Ascending aorta (tissue), 2 donors: ENCODE data around the gene NUAK1. TPM values are rescaled to one million over a fixed set of nuclear protein-coding genes. Genes with fewer than 3 reads are reported as not detected.

Source experiments
- DNase-seq, 2 donors: peaks; one replicate each; pipeline ENCODE4 v3.0.0-alpha.2; 2019; ENCODE audit warnings: low spot score in 2 of 2
- H3K27ac ChIP-seq, 2 donors: fragments of 200-600 bp; sonication (generic); one replicate each; pipeline ENCODE4 v1.5.1; 2016 to 2017; ENCODE audit warnings: mild to moderate bottlenecking in 1 of 2
- H3K27me3 ChIP-seq: fragments of 200-600 bp; sonication (generic); one replicate; pipeline ENCODE4 v1.5.1; 2017
- H3K36me3 ChIP-seq, 2 donors: fragments of 200-600 bp; sonication (generic); one replicate each; pipeline ENCODE4 v1.5.1; 2016
- H3K4me1 ChIP-seq, 2 donors: fragments of 200-600 bp; sonication (generic); one replicate each; pipeline ENCODE4 v1.5.1; 2016 to 2017; ENCODE audit warnings: mild to moderate bottlenecking in 1 of 2
- H3K4me3 ChIP-seq, 2 donors: fragments of 200-600 bp; sonication (generic); one replicate each; pipeline ENCODE4 v1.5.1; 2016 to 2017; ENCODE audit warnings: mild to moderate bottlenecking in 1 of 2
- H3K9me3 ChIP-seq, 2 donors: fragments of 200-600 bp; sonication (generic); one replicate each; pipeline ENCODE4 v1.5.1; 2016
- intact Hi-C: fragments of 100-400 bp; cut with DNase I; formaldehyde crosslinking; loops from one replicate; pipeline ENCODE4 v1.15.1; 2023
- total RNA-seq: library from RNA; depleted of rRNA; stranded (reverse); fragments of >200 nt; gene quantifications from one replicate; pipeline ENCODE4 v1.1.0, GENCODE V29; 2016
- TF ChIP-seq, protein P1 (sequence below), 3 experiments: fragments of 200-600 bp in 2 of 3; fragments of 450-650 bp in 1 of 3; sonication (generic) in 2 of 3; IDR thresholded peaks; one replicate each; pipeline ENCODE4 v1.5.1; 2016 to 2019; ENCODE audit warnings: antibody characterized with exemption in 3 of 3, mild to moderate bottlenecking in 1 of 3, moderate library complexity in 1 of 3

Gene NUAK1
- total RNA-seq, 1 donor from 2014 or later, result 29.7 TPM

DNA sequence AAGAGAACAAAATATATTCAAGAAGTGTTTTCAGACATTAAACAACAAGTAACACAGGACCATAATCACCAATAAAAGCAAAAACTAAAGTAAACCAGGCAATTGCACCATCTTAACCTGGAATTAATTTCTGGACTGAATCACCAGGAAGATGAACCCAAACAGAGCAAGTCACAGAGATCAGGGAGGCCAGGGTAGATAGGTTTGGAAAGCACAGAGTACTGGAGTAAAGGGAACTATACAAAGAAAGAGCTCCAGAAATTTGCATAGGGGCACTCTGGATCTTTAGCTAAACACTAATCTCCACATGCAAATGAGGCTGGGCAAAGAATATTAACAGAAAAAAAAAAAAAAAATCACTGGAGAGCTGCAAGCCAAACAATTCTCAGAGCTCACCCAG lies 84.7 kb downstream of the NUAK1 start:
- intact Hi-C loops, result no loop called here
- peaks cover 0 to 15% of the 10 kb centered on the region in 2 donors for H3K9me3 ChIP-seq
- TF ChIP-seq, protein P1, sequence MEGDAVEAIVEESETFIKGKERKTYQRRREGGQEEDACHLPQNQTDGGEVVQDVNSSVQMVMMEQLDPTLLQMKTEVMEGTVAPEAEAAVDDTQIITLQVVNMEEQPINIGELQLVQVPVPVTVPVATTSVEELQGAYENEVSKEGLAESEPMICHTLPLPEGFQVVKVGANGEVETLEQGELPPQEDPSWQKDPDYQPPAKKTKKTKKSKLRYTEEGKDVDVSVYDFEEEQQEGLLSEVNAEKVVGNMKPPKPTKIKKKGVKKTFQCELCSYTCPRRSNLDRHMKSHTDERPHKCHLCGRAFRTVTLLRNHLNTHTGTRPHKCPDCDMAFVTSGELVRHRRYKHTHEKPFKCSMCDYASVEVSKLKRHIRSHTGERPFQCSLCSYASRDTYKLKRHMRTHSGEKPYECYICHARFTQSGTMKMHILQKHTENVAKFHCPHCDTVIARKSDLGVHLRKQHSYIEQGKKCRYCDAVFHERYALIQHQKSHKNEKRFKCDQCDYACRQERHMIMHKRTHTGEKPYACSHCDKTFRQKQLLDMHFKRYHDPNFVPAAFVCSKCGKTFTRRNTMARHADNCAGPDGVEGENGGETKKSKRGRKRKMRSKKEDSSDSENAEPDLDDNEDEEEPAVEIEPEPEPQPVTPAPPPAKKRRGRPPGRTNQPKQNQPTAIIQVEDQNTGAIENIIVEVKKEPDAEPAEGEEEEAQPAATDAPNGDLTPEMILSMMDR (IDR thresholded peaks at IDR 0.05), result no peak
- H3K27ac ChIP-seq, result peak overlapping the region in 1 of 2 donors; percentile 54
- peaks cover 0 to 19% of the 10 kb centered on the region in 2 donors for H3K4me1 ChIP-seq
- DNase-seq, result no peak
- H3K4me3 ChIP-seq, result no peak overlapping the region
- H3K36me3 ChIP-seq, result no peaks in the 10 kb centered on the region
- no peaks in the 10 kb centered on the region for H3K27me3 ChIP-seq

DNA sequence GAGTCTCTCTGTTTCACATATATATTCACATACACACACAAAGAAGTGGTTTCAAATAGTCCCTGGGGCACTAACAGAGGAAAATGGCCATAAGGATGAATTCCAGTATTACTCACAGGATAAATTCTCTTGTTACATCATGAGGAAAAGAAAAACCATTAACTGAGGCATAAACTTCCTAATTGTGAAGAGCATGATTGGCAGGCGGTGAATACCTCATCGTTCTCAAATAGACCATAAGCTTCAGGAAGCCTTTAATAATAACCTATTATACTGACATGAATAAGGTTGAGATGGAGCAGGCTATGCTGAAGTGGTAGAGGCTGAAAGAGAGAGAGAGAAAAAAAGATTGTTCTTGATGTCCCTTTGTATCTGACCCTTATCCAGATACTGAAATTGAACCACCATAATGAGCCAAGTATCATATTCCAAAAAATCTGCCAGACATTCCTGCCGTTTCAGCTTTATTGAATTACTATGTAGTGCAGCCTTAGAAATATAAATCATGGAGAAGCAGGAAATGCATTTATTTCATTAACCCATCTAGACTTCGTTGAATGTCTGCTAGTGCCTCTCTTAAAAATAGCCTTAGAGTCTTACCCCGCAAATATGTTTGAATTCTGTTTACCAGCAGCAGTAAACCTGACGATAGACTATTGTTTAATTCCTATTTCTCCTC lies 86.8 kb downstream of the NUAK1 start:
- Histone ChIP-seq H3K4me3 (no peak overlapping the region), H3K4me1 (peaks cover 0 to 9% of the 10 kb centered on the region in 2 donors), H3K27ac (no peak overlapping the region), H3K9me3 (peaks cover 0 to 15% of the 10 kb centered on the region in 2 donors), H3K36me3 (no peaks in the 10 kb centered on the region), H3K27me3 (no peaks in the 10 kb centered on the region)
- TF ChIP-seq, protein P1 (IDR thresholded peaks at IDR 0.05), result no peak
- intact Hi-C loops, result no loop called here
- DNase-seq, result no peak

DNA sequence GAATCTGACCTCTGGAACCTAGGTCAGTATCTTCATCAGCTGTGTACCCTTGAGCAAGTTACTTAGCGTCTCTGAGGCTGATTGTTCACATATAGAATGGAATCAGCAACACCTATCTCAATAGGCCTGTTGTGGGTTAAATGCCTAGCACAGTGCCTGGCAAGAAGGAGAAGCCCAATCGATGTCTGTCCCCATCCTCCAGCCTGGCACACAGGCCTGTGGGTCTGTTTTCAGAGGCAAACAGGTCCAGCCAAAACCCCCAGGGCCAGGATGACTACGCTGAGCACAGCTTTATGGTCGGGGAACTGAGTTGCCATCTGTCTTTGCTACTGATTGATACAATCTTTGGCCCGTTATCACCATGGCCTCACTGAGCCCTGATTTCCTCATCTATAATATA lies 89.2 kb downstream of the NUAK1 start:
- H3K27me3 ChIP-seq, result no peaks in the 10 kb centered on the region
- no peak overlapping the region for H3K4me3 ChIP-seq
- DNase-seq, result no peak
- H3K27ac ChIP-seq, result no peak overlapping the region
- intact Hi-C loops, result no loop called here
- TF ChIP-seq, protein P1 (IDR thresholded peaks at IDR 0.05), result no peak
- no peaks in the 10 kb centered on the region for H3K36me3 ChIP-seq
- peaks cover 0 to 4% of the 10 kb centered on the region in 2 donors for H3K9me3 ChIP-seq
- H3K4me1 ChIP-seq, result peaks cover 0 to 9% of the 10 kb centered on the region in 2 donors

DNA sequence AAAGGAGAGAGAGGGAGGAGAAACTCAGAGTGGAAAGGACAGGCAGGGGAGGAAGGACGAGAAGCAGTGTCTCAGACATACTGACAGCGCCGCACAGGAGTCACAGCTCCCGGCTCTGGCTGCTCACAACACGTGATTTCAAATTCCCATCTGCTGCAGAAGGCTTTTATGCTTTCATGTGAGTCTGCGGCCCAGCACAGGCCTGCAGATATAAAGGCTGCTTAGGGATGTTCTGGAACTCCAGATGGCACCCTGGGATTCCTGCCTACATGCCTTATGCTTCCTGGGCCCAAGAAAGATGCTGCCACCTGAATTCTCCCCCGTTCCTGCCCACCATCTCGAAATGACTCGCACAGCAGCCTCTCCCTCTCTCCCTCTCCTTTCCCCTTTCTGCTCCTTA lies 89.6 kb downstream of the NUAK1 start:
- no peak for DNase-seq

DNA sequence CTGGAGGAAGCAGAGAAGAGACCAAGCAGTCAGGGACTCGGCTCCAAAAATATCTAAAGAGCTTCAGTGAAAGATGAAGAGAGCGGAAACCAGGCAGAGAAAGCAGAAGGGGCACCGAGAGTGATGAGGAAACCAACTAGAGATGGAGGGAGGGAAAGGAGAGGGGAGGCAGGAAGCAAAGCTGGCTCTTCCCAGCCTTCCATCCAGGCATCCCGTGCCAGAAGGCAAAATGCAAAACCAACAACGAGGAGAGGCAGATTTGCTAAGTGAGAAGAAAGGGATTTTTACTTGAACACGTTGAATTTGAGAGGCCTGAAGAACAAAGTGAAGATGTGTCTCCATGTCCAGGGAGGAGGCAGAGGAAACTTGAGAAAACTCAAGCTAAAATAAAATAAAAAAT lies 90.1 kb downstream of the NUAK1 start:
- H3K9me3 ChIP-seq, result no peaks in the 10 kb centered on the region
- no peak overlapping the region for H3K4me3 ChIP-seq
- intact Hi-C loops, result no loop called here
- H3K27me3 ChIP-seq, result no peaks in the 10 kb centered on the region
- H3K27ac ChIP-seq, result no peak overlapping the region
- TF ChIP-seq, protein P1 (IDR thresholded peaks at IDR 0.05), result no peak
- H3K4me1 ChIP-seq, result peaks cover 0 to 8% of the 10 kb centered on the region in 2 donors
- no peak for DNase-seq
- H3K36me3 ChIP-seq, result no peaks in the 10 kb centered on the region

More for the DNA sequence above, 89.6 kb downstream of the NUAK1 start:
- Histone ChIP-seq H3K9me3 (no peaks in the 10 kb centered on the region), H3K27ac (no peak overlapping the region), H3K36me3 (no peaks in the 10 kb centered on the region), H3K4me1 (peaks cover 0 to 9% of the 10 kb centered on the region in 2 donors), H3K27me3 (no peaks in the 10 kb centered on the region), H3K4me3 (no peak overlapping the region)
- intact Hi-C loops, result no loop called here
- TF ChIP-seq, protein P1 (IDR thresholded peaks at IDR 0.05), result no peak
